ENCODE results near the gene DTD1. TPM values are rescaled to one million over a fixed set of nuclear protein-coding genes. Genes with fewer than 3 reads are reported as not detected.

DTD1 gene
- total RNA-seq, 1 donor from 2014 or later, result 12.2 TPM

DNA sequence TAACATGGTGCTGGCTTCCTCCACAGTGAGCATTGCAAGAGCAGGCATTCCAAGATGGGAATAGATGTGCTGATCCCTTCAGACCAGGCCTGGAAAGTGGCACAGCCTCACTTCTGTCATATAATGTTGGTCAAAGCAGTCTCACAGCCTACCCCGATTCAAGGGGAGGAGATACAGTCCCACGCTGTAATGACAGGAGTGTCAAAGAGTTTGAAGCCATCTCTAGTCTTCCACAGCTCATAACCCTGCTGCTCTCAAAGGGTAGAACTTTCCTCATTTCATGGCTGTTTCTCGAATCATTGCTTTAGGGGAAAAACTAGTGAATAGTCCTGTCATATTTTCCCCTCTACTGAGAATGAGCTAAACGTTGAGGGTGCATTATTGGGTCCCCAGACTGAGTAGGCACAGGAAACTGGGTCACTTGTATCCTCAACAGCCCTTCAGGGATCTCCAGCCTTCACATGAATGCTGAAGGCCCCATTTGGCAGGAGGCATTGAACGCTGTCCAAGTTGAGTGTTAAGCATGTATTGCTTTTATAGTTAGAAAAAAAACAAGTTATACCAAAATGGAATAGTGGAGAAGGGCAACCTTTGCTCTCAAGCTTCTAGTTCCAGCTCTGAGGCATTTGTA, 27.3 kb downstream of the DTD1 start:
- no peak for DNase-seq (ENCODE audit: low spot score)

DNA sequence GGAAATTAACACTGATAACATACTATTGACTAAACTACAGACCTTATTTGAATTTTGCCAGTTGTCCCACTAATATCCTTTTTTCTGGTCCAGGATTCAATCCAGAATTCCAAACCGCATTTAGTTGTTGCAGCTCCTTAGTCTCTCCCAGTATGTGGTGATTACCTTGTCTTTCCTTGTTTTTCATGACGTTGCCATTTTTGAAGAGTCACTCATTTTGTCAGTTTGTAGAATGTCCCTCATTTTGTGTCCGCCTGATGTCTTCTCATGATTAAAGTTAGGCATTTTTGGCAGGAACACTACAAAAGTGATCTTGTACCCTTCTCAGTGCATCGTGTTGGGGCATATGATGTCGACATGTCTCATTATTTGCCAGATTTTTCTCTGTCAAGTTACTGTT, 33.1 kb downstream of the DTD1 start:
- no peak for DNase-seq (ENCODE audit: low spot score)

DNA sequence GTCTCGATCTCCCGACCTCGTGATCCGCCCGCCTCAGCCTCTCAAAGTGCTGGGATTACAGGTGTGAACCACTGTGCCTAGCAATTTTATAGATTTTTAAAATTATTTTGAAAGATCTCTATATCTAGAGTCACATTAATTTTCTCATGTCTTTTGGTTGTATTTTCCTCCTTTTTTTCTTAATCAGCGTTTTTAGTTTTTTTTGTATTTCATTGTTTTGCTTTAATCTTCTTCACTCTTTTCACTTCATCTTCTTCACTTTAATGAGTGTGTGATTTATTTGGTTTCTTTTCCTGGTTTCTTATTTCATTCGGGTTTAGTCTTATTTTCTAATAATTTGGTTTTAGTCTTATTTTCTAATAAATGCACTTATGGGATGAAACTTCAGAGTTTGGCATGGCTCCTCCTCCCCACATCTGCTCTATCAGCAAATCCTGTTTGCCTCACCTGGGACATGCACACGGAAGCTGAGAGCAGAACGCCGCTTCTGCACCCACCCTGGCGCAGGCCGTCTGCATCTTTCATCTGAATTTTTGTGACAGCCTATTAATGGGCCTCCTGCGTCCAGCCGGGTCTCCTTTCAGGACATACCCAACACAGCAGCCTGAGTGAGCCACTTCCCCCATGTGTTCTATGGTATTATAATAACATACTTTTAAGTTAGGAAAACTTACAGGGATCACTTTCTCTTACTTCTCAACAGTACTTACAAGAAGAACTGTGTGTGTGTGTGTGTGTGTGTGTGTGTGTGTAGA, 35.5 kb downstream of the DTD1 start:
- no peak for DNase-seq (ENCODE audit: low spot score)

DNA sequence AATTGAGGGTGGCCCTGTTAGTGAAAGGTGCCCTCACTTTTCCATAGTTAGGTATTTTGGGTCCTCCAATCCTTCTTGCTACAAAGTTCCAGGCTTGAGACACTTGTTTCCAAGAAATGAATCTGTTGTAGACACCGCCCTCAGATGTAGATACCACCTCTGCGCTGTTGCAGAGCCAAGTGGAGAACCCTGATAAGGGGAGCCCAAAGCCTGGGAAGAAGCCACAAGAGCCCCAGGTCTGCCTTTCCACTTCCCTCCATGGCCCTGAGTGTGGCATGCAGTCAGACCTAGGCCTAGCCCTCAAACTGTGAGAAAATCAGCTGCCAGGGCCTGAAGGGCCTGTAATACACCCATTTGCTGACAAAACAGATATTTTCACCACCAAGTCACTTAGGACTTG, 37.1 kb downstream of the DTD1 start:
- no peak for DNase-seq (ENCODE audit: low spot score)

DNA sequence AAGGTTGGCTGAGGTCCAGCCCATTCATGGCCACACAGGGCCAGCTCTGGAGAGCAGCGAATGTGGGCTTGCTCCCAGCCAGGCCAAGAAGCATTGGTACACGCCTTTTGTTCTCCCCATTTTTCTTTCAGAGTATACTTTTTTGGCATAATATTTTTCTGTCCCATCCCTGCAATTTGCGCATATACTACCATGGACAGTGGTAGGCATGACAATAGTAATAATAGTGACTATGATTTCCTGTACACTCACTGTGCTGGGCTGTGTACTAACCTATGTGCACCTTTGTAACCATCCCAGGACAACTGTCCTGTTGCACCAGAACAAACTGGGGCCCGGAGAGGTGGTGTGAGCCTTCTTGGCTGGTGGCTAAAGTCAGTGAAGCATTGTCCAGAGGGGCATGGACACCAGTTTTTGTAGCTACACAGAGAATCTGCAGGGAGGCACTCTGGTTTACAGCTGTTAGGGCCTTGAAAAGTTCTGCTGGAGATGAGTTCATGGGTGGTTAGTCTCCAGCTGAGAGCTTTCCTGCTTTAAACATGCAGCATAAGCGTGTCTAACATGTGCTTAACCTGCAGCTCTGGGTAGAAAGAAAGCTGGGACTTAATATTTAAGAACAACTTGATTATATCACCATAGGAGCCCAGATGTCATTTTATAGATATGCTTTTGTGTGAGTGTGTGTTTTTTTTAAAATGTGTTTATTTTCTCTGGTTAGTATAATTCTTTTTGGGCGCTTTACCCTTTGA, 38.2 kb downstream of the DTD1 start:
- DNase-seq (ENCODE audit: low spot score), result no peak

DNA sequence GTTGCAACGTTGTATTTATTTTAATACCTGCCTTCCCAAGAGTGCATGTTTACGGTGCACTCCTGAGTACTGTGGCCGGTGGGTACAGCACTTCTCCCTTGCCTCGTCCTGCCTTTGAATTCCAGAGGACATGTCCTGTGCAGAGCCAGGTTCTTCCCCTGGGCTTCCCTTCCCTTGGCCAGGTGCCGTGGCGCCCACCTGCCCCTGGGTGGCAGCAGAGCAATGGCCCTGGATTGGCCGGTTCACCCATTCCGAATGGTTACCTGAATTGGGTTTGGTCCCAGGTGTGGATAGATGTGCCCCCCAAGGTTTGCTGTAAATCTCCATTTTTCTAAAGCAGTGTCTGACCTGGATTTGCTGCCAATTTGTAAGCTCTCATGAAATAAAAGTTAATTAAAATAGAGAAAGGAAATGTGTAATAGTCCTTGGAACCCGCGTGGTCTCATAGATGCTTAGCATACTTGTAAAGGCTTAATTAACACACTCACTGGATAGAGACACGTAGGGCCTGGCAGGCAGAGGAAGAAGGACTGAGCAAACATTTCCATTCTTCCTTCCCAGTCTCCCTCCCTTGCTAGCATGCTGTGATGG, 40.6 kb downstream of the DTD1 start:
- peak; percentile 13 for DNase-seq (ENCODE audit: low spot score)

DNA sequence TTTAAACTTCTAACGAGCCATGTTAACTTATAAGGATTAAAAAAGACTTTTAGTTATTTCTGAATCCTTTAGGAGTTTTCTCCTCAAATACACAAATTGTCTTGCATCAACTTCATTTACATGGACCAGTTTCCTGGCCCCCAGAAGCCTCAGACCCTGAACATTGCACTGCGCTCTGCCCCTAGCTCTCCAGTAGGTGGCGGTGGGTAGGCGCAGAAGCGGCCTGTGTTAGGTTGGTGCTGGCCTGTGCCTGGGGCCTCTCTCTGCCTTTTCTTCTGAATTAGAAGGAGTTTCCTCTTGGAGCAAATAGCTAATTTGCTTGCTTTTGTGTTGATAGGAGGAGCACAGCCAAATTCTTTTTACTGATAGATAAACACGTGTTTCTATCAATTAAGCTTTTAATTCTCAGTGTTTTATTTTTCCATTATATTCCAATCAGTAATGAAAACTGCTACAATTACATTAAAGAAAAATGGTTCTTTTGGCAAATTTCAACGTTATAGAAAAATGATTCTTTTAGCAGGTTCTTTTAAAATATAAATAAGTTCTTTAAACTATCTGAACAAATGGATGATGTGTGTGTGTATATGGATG, 44.4 kb downstream of the DTD1 start:
- DNase-seq (ENCODE audit: low spot score), result peak; percentile 73

DNA sequence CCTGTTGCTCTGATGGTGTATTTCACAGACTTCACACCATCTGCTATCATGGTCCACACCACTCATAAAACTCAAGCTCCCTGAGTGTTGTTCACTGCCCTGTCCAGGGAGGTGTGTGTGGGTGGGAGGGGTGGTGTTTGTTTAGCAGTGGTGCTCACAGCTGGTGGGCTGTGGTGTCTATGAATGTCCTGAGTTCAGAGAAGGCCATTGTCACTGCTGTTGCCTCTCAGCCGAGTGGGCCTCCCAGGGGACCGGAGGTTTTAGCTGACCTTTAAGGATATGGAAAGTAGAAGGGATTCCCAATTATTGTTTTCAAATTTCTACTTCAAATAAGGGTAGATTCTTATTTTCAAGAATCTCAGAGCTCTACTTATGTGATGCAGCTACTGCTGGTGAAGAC, 45.6 kb downstream of the DTD1 start:
- DNase-seq (ENCODE audit: low spot score), result no peak

DNA sequence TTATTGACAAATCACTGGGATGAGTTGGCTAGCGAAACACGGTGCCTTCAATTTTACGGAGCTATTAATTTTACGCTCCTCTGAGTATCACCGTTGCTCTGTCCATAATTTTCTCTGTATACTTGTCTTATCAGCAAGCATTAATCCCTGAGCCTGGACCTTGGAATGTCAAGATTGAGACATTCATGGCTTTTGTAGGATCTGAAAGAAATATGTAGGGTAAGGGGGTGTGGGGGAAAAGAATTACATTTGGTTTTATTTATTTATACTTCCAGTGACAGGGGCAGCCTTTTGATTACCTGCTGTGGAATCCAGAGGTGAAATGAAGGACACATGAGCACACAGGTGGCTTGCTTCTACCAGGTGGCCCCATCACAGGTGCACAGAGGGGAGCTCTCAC, 46.6 kb downstream of the DTD1 start:
- DNase-seq (ENCODE audit: low spot score), result no peak

DNA sequence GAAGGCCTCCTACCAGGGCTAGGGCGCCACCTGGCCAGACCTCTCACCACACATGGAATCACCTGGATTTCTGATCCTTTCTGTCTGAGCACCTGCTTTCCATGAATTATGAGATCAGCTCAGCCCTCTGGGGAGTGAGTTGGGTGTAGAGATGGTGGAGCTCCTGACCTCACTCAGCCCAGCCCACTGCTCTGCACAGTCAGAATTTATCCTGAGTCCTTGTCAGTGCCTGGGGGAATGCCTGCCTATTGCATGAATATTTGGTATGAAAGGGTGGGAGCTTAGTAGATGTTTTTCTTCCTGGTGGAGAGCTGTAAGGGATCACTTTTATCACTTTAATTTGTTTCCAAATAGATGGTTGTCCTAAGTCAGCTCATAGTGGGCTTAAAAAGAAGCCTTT, 47.5 kb downstream of the DTD1 start:
- DNase-seq (ENCODE audit: low spot score), result no peak

DNA sequence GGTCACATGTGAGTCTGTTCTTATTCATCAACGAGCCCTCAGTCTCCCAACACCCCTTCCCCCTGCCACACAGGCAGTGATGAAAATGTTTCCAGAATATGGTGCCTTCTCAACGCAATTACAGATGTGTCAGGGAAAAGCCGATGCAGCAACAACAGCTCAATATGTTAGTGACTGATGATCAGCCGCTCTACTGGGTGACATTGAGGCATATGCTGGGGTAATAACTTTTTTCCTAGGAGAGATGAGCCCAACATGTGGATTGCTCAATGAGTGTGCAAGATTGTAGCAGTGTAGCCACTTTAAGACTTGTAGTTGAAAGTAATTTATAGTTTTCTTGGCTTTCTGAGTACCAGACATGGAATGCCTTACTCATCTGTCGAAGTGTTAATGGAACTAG, 49.4 kb downstream of the DTD1 start:
- DNase-seq (ENCODE audit: low spot score), result no peak

DNA sequence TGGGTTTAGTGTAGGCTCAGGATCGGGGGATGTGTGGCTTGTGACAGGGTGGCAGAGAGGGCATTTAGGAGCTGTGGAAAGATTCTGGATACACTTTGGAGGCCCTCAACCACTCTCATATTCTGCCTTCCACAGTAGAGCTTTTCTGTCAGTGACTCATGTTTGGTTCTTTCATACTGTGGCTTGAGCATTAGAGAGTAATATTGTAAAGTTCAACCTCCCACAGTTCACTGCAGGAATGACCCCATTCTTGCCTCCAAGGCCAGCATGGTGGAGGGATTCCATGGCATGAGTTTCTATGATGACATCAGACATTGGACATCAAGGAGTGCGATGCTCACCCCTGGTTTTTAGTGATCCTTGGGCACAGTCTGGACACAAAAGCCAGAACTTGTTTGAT, 50.9 kb downstream of the DTD1 start:
- DNase-seq (ENCODE audit: low spot score), result no peak

DNA sequence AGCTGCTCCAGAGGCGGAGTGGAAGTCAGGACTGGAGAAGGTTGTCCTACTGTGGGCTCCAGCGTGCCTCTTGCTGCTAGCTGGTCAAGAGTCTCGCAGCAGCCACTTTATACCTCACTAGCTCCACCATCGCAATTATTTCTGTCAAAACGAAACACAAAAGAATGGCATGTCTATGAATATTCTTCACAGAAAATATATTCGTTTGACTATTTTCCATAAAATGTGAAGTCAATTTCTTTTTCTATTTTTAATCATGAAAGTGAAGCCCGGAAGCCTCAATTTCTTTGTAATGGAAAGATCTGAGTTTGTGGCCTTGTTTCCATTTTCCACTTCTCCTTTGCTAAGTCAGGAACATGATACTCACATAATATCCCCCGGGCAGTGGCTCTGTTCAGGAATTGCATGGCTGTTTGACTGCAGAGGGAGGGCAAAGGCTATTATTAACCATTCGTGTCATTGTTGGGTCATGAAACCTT, 51.7 kb downstream of the DTD1 start:
- DNase-seq (ENCODE audit: low spot score), result no peak

DNA sequence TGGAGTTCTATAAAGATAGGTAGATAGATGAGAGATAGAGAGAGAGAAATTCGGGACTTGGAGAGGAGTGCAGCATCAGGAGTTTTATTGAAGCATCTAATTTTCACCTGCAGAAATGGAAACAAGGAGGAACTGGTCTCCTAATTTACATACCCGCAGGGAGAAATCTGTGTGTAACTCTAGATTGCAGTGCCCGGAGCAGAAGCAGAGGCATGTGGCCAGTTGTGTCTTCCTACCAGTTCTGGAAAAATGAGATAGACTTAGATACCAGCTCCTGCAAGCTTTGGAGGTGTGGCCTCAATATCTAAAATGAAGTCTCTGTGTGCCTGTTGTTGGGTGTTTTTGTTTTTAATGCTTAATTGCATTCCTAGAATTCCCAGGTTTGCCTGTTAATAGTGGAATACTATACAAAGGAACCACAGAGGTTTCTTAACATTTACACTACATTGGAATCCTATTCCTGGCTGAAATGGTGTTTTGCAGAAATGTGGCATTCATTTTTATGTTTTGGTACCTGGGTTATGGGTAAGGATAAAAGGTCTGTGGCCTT, 57.4 kb downstream of the DTD1 start:
- no peak for DNase-seq (ENCODE audit: low spot score)

DNA sequence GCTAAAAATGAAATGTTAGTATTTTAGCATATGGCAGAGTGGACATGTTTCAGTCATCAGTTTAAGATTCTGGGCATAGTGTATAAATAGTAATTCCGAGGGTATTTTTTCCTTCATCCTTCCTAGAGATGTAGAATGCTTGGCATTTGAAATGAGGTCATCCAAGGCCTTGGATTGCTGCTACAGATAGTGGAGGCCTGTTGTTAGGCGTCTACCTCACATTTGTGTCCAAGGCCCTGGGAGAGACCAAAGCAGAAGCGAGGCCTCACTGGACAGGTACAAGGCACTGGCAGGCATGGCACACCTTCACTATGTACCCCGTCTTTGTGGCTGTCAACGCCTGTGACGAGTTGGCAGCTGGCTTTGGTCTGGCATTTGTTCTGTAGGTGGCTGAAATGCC, 58.0 kb downstream of the DTD1 start:
- DNase-seq (ENCODE audit: low spot score), result no peak

DNA sequence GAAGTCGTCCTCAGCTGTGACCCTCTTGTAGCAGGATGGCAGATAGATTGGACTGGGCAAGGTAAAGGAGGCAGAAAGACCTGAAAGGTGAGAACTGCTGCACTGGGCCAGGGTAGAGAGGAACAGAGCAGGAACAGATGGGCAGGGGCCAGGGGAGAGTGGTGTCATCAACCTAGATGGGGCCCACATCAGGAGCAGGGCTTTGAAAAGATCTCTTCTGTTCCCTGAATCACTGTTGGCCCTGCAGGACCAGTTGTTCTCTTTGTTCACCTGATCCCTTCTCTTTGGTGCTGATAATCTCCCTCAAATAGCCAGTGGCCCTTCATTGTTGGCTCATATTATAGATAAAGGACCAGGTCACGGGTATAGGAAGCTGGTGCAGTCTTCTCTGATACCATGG, 59.9 kb downstream of the DTD1 start:
- DNase-seq (ENCODE audit: low spot score), result no peak

DNA sequence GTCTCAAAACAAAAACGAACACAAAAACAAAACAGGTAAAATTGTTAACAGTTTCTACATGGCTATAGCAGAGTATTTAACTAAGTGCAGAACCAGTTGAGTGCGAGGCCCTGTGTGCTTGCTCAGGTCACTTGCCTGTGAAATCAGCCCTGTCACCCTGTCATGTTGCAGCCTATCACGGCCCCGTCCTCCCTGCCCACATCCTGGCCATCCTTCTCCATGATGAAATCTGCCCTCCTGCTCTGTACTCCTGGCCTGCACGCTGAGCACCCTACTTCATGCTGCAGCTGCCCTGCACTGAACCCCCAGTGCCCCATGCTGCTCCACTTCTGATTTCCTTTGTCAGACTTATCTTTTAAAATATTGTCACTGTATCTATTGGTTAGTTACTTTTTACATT, 62.4 kb downstream of the DTD1 start:
- DNase-seq (ENCODE audit: low spot score), result no peak

DNA sequence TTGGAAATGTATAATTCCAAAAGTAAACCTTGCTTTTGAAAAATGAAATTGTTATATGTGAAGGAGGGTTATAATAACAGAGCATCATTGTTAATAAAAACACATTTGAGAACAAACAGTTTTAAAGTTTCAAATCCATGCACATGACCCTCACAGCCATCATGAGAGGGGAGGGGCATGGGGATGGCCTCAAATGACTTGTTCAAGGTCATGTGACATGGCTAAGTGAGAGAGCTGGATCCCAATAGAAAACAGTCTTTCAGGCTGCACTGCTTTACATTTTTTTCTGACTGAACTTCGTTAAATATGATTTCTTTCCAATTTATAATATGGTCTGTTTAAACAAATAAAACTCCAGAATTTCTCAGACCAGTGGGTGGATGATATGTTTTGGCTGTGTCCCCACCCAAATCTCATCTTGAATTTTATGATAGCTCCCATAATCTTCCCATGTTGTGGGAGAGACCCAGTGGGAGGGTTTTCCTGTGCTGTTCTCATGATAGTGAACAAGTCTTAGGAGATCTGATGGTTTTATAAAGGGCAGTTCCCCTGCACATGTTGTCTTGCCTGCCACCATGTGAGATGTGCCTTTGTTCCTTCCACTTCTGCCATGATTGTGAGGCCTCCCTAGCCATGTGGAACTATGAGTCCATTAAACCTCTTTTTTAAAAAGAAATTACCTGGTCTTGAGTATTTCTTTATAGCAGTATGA, 66.0 kb downstream of the DTD1 start:
- no peak for DNase-seq (ENCODE audit: low spot score)

DNA sequence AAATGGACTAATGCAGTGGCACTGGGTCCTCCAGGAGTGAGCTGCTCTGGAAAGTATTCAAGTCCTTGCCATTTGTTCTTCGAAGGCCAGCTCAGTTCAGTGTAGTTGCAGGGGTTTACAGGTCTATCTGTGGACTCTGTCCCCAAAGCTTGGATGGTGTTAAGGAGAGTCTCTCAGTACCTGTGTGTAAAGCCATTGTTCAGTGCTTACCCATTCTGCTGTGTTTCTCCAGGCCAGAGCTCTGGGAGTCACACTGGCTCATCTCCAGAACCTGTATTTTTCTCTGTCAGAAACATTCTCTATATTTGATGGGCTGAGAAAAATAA, 66.6 kb downstream of the DTD1 start:
- DNase-seq (ENCODE audit: low spot score), result no peak

DNA sequence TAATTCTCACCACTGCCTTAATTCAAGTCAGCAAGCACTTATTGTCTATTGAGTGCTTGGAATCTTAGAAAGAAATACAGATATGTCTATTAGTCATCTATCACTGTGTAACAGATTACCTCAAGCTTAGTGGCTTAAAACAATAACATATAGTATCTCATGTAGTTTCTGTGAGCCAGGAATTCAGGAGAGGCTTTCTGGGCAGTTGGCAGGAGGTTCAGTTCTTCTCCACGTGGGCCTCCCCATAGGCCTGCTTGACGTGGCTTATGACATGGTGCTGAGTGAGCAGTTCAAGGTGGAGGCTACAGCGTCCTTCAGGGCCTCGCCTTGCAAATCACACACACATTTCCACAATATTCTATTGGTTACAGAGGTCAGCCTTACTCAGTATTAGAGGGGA, 69.7 kb downstream of the DTD1 start:
- no peak for DNase-seq (ENCODE audit: low spot score)

DNA sequence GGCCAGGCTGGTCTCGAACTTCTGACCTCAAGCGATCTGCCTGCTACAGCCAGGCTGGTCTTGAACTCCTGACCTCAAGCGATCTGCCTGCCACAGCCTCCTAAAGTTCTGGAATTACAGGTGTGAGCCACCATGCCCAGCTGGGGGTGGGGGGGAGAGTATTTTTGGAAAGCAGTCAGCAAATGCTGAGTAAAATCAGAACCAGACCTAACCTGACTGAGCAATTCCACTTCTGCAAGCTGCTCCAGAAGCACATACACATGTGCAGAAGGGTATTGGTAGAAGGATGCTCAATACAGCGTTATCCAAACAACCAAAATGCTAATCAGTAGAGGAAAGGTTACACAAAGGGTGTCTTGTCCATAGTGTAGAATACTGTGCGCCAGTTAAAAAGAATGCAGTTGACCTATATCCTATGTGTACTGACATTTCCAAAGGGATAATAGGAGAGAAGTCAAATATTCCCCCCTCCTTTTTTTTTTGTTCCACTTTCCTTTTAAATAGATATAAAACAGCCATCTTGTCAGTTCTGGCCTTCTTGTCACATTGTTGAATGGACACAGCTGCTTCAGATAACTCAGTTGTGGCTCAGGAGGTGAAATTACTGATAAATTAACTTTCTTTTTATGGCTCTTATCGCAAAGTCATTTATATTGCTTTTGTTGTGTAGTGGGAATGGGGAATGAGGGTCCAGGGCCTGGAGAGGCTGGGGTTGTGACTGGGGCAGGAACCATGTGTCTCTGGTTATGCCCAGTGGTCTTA, 74.6 kb downstream of the DTD1 start:
- no peak for DNase-seq (ENCODE audit: low spot score)

All from mucosa of gallbladder (tissue), 1 donor.